GM18507 (cell line): ENCODE data around the gene CTH.
"Not testable (repeated sequence)": the region's sequence is repeated elsewhere in the genome, so short reads cannot be mapped to it uniquely, and the experiment has no call there.

ENCODE experiments used
- DNase-seq: peaks from one replicate; pipeline ENCODE4 v3.0.0; 2011; ENCODE audit warnings: low read depth; ENCODE audit not compliant: insufficient read length; ENCODE audit errors: extremely low spot score
- FAIRE-seq: peaks from 2 replicates; lab custom pipeline; 2011; peaks lifted over from hg19 to GRCh38; lab: Jason Lieb, UNC

CTH gene

DNA sequence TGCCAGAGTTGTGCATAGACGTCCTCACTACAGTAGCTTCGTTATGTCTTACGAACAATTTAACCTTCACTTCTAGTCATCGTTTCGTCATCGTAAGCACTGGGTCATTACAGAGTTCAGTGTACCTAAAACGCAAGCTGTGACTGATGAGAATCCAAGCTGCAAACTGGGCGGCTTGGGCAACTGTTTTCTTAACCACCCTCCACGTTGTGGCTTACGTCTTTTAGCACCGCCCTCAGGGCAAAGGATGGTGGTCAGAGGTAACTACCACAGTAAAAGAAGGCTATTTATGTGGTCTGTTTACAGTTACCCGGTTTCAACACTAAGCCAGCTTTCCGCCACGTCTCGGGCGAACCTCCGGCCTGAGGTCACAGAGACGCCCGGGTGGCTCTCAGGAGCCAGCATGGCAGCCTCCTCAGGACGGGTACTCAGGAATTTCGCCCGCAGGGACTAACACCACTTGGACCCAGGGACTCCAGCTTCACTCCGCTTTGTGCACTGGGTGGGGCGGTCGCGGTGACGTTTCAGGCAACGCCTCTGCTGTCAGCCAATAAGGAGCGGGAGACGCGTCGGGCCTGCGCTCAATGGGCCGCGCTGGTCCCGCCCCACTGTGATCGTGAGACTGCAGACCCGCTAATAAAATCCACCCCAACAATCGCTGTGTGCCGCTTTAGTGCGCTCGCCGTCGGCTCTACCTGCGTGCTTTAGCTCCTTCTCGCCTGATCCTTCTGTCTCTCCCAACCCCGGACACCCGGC, at the start of gene CTH:
CTH (plus strand) TSS at position 665 of the 756 bp plus-strand sequence. CDS start 148 bp downstream, outside the sequence.
- DNase-seq = peak; percentile 86
- FAIRE-seq = peak; percentile 95

- no peak for DNase-seq
- FAIRE-seq = no peak
Observed at GRCh38 chr1:70361727-70362398, 49.2 kb upstream of the CTH start.

DNA sequence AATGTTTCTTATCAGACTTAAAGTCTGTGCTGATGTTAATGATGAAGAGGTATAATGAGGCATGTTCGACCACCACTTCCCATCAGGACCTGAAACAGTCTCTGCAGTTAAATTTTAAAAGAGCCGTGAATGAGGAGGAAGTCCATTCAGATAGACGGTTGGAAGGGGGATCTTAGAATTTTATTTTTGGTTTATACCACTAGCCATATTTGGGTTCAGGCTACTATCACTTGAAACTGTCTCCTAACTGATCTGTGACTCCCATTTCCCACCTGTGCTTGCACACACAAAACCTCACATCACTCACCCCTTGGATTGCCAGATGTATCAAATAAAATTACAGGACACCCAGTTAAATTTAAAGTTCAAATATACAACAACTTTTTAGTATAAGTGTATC, 46.6 kb upstream of the CTH start:
- no peak for DNase-seq
- no peak for FAIRE-seq

DNA sequence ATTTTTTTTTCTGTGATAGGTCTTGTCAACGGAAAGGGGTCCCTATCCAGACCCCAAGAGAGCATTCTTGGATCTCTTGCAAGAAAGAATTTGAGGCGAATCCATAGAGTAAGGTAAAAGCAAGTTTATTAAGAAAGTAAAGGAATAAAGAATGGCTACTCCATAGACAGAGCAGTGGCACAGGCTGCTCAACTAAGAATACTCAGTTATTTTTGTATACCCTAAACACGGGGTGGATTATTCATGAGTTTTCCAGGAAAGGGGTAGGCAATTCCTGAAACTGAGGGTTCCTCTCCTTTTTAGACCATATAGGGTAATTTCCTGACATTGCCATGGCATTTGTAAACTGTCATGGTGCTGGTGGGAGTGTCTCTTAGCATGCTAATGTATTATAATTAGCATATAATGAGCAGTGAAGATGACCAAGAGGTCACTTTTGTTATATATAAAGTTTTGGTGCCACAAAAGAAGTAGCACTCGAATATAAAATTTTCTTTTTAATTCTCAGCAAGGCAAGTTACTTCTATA, 44.6 kb upstream of the CTH start:
- FAIRE-seq, DNase-seq: not testable (repeated sequence)

- not testable (repeated sequence) for FAIRE-seq, DNase-seq
Observed at GRCh38 chr1:70366997-70367396, 44.1 kb upstream of the CTH start.

- FAIRE-seq, DNase-seq: not testable (repeated sequence)
Observed at GRCh38 chr1:70367397-70367796, 43.7 kb upstream of the CTH start.

DNA sequence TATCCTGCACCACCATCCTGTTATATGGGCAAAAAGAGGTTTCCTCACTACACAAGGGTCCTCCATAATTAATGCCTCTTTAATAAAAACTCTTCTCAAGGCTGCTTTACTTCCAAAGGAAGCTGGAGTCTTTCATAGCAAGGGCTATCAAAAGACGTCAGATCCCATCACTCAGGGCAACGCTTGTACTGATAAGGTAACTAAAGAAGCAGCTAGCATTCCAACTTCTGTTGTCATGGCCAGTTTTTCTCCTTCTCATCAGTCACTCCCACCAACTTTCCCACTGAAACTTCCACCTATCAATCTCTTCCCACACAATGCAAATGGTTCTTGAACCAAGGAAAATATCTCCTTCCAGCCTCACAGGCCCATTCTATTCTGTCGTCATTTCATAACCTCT, 39.5 kb upstream of the CTH start:
- not testable (repeated sequence) for FAIRE-seq, DNase-seq

GRCh38 chr1:70372426-70372825, 38.6 kb upstream of the CTH start:
- DNase-seq (no peak), FAIRE-seq (no peak)

GRCh38 chr1:70373580-70373979, 37.5 kb upstream of the CTH start:
- FAIRE-seq, DNase-seq: not testable (repeated sequence)

GRCh38 chr1:70376196-70376595, 34.9 kb upstream of the CTH start:
- FAIRE-seq = no peak
- DNase-seq = no peak

DNA sequence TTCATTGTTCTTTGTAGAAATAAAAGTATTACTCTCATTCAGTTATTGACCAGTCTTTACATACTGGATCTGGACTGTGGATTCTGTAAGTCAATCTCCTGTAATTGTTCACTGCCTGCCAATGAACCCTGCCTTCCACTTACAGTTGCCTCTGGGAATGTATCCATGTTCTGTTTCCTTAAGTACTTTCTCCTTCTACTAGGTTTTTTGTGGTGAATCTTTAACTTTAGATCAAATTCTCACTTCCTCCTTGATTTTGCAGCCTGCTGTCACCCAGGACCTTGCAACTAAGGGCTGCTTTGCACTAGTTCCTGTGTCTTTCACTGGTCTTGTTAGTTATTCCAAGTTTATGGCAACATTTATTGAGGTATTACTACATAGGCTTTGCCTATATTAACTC, 28.4 kb upstream of the CTH start:
- FAIRE-seq = peak; percentile 82
- peak; percentile 26 for DNase-seq

- no peak for FAIRE-seq
Observed at GRCh38 chr1:70383483-70383882, 27.6 kb upstream of the CTH start.

GRCh38 chr1:70384542-70384941, 26.5 kb upstream of the CTH start:
- no peak for FAIRE-seq
- no peak for DNase-seq

More at GRCh38 chr1:70383483-70383882, 27.6 kb upstream of the CTH start:
- DNase-seq = no peak

GRCh38 chr1:70385477-70385876, 25.6 kb upstream of the CTH start:
- DNase-seq (no peak), FAIRE-seq (no peak)

DNA sequence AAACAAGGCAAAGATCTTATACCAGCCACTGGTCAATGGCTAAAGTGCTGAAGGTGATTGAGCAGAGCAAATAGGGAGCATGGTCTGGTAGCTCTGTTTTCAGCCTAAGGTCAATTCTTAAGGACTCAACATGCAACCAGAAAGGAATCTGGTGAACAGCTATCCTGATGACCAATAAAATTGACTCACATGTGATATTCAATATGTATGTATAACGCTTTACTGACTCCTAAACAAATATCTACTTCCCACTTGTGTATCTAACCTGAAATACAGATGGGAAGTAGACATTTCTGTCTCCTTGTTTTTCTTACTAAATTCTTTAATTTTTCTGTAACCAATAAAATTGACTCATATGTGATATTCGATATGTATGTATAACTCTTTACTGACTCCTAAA, 24.9 kb upstream of the CTH start:
- FAIRE-seq (no peak), DNase-seq (no peak)

- FAIRE-seq (no peak), DNase-seq (no peak)
Observed at GRCh38 chr1:70387507-70387906, 23.6 kb upstream of the CTH start.

GRCh38 chr1:70392626-70393025, 18.4 kb upstream of the CTH start:
- DNase-seq = no peak
- FAIRE-seq = no peak

- DNase-seq = no peak
- FAIRE-seq = no peak
Observed at GRCh38 chr1:70396607-70397006, 14.5 kb upstream of the CTH start.

- FAIRE-seq = no peak
Observed at GRCh38 chr1:70397013-70397412, 14.1 kb upstream of the CTH start.

GRCh38 chr1:70400335-70400734, 10.7 kb upstream of the CTH start:
- no peak for FAIRE-seq
- DNase-seq = no peak

More at GRCh38 chr1:70397013-70397412, 14.1 kb upstream of the CTH start:
- DNase-seq = no peak

DNA sequence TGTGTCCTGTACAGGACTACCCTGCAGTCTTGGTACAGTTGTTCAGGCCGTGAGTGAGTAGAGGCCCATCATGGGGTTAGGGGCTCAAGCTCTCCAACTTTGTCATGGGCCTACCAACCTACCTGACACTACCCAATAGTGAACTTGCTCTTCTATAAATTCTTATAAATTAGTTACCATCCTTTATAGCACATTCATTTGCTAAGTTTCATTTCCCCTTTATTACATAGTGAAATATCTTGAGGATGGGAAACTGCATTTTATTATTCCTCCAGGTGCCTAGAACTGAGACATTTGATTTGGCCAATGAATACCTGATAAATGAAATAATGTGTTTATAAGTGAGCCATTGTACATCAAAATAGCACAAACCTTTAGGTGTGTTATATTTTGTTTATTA, 9.1 kb upstream of the CTH start:
- FAIRE-seq (no peak), DNase-seq (no peak)
